Calu3 (cell line): ENCODE data around the gene GPSM1. TPM values are rescaled to one million over a fixed set of nuclear protein-coding genes. Genes with fewer than 3 reads are reported as not detected.

Source experiments
- BruUV-seq: library from RNA; stranded (reverse); fragments of 400-500 nt; replicated peaks from 2 replicates; lab custom pipeline; 2021; lab: Mats Ljungman, UMichigan
- CTCF ChIA-PET: fragments of 300-600 bp; sonication (Branson Sonifier 250); formaldehyde crosslinking; loops from one replicate; lab custom pipeline; 2022; ENCODE audit warnings: antibody characterized with exemption; lab: Charles Lee
- DNase-seq: peaks from one replicate; pipeline ENCODE4 v3.0.0; 2022
- H3K27ac Mint-ChIP-seq: one replicate; pipeline ENCODE4 v1.8.0; 2022; ENCODE audit warnings: mixed read lengths; ENCODE audit not compliant: unreplicated experiment
- H3K27me3 Mint-ChIP-seq: one replicate; pipeline ENCODE4 v1.8.0; 2022; ENCODE audit warnings: mixed read lengths; ENCODE audit not compliant: unreplicated experiment
- H3K36me3 Mint-ChIP-seq: one replicate; pipeline ENCODE4 v1.8.0; 2022; ENCODE audit warnings: mild to moderate bottlenecking, moderate library complexity, mixed read lengths; ENCODE audit not compliant: insufficient read depth, unreplicated experiment
- H3K4me1 Mint-ChIP-seq: one replicate; pipeline ENCODE4 v1.8.0; 2022; ENCODE audit warnings: mild to moderate bottlenecking, low read depth, mixed read lengths; ENCODE audit not compliant: unreplicated experiment
- H3K4me3 Mint-ChIP-seq: one replicate; pipeline ENCODE4 v1.8.0; 2022; ENCODE audit warnings: mild to moderate bottlenecking, low read depth, moderate library complexity, mixed read lengths; ENCODE audit not compliant: unreplicated experiment
- H3K9me3 Mint-ChIP-seq: one replicate; pipeline ENCODE4 v1.8.0; 2022; ENCODE audit warnings: low read depth, mixed read lengths; ENCODE audit not compliant: unreplicated experiment
- intact Hi-C: fragments of 100-400 bp; cut with micrococcal nuclease; formaldehyde crosslinking; loops from one replicate; pipeline ENCODE4 v1.10.0; 2022; ENCODE audit not compliant: unreplicated experiment
- total RNA-seq: library from RNA; stranded (reverse); gene quantifications from 2 replicates; pipeline ENCODE4 v1.2.3, GENCODE V29; 2022
- TF ChIP-seq, protein P1 (sequence below): fragments of 200-600 bp; IDR thresholded peaks from one replicate; pipeline ENCODE4 v1.8.0; 2022; ENCODE audit warnings: antibody characterized with exemption; ENCODE audit not compliant: unreplicated experiment

The GPSM1 gene
- total RNA-seq, 1 experiment from 2014 or later: 3.9 TPM

DNA sequence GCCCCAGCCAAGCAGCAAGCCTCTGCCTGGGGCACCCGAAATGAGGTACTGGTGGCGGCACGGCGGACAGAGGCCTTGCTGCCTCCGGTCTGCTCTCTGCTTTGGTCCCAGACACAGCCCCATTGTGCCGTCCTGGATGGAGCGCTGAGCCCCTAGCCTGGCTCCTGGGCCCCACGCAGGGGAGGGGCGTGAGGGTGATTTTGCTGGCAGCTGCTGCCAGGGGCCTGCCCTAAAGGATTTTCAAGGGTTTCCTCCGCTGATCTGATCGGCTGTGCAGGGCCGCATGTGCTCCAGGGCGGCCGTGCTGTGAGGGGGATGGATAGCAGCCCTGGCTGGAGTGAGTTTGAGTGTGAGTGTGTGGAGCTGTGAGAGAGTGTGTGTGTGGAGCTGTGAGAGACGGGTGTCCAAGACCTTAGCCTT is 1.3 kb downstream of the GPSM1 start:
- H3K36me3 Mint-ChIP-seq: no peaks in the 10 kb centered on the region
- CTCF ChIA-PET: no interaction called here
- DNase-seq: no peak
- H3K27ac Mint-ChIP-seq: no peak overlapping the region
- H3K27me3 Mint-ChIP-seq: no peaks in the 10 kb centered on the region
- no TSS peak for BruUV-seq
- intact Hi-C loops: no loop called here
- H3K4me1 Mint-ChIP-seq: no peaks in the 10 kb centered on the region
- TF ChIP-seq, protein P1, sequence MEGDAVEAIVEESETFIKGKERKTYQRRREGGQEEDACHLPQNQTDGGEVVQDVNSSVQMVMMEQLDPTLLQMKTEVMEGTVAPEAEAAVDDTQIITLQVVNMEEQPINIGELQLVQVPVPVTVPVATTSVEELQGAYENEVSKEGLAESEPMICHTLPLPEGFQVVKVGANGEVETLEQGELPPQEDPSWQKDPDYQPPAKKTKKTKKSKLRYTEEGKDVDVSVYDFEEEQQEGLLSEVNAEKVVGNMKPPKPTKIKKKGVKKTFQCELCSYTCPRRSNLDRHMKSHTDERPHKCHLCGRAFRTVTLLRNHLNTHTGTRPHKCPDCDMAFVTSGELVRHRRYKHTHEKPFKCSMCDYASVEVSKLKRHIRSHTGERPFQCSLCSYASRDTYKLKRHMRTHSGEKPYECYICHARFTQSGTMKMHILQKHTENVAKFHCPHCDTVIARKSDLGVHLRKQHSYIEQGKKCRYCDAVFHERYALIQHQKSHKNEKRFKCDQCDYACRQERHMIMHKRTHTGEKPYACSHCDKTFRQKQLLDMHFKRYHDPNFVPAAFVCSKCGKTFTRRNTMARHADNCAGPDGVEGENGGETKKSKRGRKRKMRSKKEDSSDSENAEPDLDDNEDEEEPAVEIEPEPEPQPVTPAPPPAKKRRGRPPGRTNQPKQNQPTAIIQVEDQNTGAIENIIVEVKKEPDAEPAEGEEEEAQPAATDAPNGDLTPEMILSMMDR: no peak
- H3K4me3 Mint-ChIP-seq: no peak overlapping the region
- H3K9me3 Mint-ChIP-seq: no peaks in the 10 kb centered on the region

DNA sequence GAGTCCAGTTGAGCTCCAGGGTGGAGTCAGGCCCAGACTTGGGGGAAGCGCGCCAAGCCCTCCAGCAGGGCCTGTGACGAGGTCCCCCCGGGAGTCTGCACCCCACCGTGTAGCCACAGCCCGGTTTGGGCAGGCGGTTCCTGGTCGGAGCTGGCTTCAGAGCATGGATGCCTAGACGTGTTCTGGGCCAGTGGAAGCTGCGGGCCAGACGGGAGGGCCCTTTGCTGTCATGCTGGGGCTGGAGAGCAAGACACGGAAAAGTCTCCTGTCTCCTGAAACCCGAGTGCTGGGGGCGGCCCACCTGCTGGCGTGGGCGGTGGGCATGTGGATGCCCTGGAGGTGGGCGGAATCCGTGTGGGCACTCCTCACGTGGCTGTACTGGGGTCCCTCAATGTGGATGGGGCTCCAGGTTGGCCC is 1.9 kb downstream of the GPSM1 start:
- CTCF ChIA-PET: interaction anchor here (0.7 kb wide), 1 partner anchor 70 kb away, joined by 4 read pairs; no protein-coding TSS in a partner anchor
- intact Hi-C loops: no loop called here
- TF ChIP-seq, protein P1: no peak
- no TSS peak for BruUV-seq
- Mint-ChIP-seq H3K27me3 (no peaks in the 10 kb centered on the region), H3K9me3 (no peaks in the 10 kb centered on the region), H3K4me1 (no peaks in the 10 kb centered on the region), H3K4me3 (no peak overlapping the region), H3K36me3 (no peaks in the 10 kb centered on the region), H3K27ac (no peak overlapping the region)
- DNase-seq: no peak

DNA sequence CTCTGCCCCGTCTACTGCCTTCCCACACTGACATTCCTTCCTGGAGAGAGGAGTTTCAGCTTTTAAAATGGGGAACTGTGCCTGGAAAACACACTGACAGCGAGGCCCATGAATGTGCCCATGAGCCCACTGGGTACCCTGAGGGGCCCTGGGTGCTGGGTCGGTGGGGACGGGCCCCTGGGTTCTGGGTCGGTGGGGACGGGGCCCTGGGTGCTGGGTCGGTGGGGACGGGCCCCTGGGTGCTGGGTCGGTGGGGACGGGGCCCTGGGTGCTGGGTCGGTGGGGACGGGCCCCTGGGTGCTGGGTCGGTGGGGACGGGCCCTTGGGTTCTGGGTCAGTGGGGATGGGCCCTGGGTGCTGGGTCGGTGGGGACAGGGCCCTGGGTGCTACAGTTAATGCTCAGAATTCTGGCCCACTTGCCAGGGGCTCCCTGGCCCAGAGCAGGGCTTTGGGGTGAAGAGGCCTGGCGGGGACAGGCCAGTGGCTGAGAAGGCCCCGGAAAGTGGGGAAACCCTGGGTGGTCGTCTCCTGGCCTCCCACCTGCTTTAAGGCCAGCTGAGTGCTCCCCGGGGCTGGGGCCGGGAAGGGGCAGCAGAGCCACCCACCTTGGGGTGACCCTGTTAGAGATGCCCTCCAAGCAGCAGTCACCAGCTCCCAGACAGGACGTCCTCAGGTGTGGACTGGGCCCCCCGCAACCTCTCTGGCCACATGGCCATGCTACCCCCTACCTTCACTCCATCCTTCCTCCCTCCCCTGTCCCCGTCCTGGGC is 2.5 kb downstream of the GPSM1 start:
- Mint-ChIP-seq H3K4me1 (no peaks in the 10 kb centered on the region), H3K9me3 (no peaks in the 10 kb centered on the region), H3K27ac (no peak overlapping the region), H3K4me3 (no peak overlapping the region), H3K27me3 (no peaks in the 10 kb centered on the region), H3K36me3 (no peaks in the 10 kb centered on the region)
- CTCF ChIA-PET: interaction anchor here (0.7 kb wide), 1 partner anchor 71 kb away, joined by 4 read pairs; no protein-coding TSS in a partner anchor
- no peak for DNase-seq
- BruUV-seq: no TSS peak
- intact Hi-C loops: no loop called here
- TF ChIP-seq, protein P1: no peak

DNA sequence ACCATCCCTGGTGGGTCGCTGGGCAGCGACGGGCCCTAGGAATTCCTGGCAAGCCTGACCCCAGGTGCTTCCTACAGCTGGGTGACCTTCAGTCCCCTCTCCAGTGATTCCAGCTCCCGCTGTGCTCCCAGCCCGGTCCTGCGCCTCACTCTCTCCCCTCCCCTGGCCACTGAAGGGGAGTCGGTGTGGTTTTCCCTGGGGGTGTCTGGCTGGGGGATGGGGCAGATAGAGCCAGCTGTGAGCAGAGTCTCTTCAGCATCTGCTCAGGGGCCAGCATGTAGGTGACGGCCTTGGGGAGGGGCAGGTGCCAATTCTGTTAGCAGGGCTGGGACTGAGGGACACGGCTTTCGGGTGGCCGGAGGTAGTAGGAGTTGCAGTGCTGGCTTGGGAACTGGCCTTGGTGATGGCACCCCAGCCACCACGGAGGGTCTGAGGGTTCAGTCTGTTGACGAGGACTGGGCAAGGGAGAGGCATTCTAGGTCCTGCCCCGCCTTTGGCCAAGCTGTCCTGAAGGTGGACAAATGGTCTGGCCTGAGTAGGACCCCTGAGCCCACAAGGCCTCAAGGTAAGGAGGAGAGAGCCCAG is 3.2 kb downstream of the GPSM1 start:
- intact Hi-C loops: no loop called here
- H3K4me1 Mint-ChIP-seq: no peaks in the 10 kb centered on the region
- no peak for DNase-seq
- H3K4me3 Mint-ChIP-seq: no peak overlapping the region
- no TSS peak for BruUV-seq
- no peak overlapping the region for H3K27ac Mint-ChIP-seq
- CTCF ChIA-PET: no interaction called here
- TF ChIP-seq, protein P1: no peak
- no peaks in the 10 kb centered on the region for H3K9me3 Mint-ChIP-seq
- H3K36me3 Mint-ChIP-seq: no peaks in the 10 kb centered on the region
- H3K27me3 Mint-ChIP-seq: no peaks in the 10 kb centered on the region
